Heart right ventricle (tissue), 16 donors: Measurements from ENCODE around the gene SCN2A. TPM values are rescaled to one million over a fixed set of nuclear protein-coding genes. Genes with fewer than 3 reads are reported as not detected.

Experiments used
- ATAC-seq, 8 donors: fragments of 200-7000 bp; cut with Tn5 transposase; one replicate each; pipeline ENCODE4 v1.9.1; 2020; ENCODE audit warnings: mild to moderate bottlenecking in 8 of 8, moderate library complexity in 8 of 8, moderate number of reproducible peaks in 1 of 8
- DNase-seq, 2 donors: peaks; one replicate each; pipeline ENCODE4 v3.0.0-alpha.2; 2020
- H3K27ac ChIP-seq, 10 donors: fragments of 200-600 bp; sonication (generic) in 2 of 10; one replicate each; pipeline versions ENCODE4 v1.5.0 to v1.8.0; 2020 to 2022; ENCODE audit warnings: mild to moderate bottlenecking in 3 of 10
- H3K27me3 ChIP-seq, 7 donors: fragments of 200-600 bp; one replicate each; pipeline ENCODE4 v1.8.0; 2021 to 2022; ENCODE audit warnings: mild to moderate bottlenecking in 2 of 7
- H3K36me3 ChIP-seq, 9 donors: fragments of 200-600 bp; sonication (generic) in 1 of 9; one replicate each; pipeline versions ENCODE4 v1.5.0 to v1.8.0; 2020 to 2022; ENCODE audit warnings: mild to moderate bottlenecking in 2 of 9
- H3K4me1 ChIP-seq, 9 donors: fragments of 200-600 bp; sonication (generic) in 1 of 9; one replicate each; pipeline versions ENCODE4 v1.5.0 to v1.8.0; 2020 to 2022; ENCODE audit warnings: mild to moderate bottlenecking in 4 of 9
- H3K4me3 ChIP-seq, 10 donors: fragments of 200-600 bp; sonication (generic) in 2 of 10; one replicate each; pipeline versions ENCODE4 v1.5.0 to v1.8.0; 2020 to 2022; ENCODE audit warnings: mild to moderate bottlenecking in 7 of 10, moderate library complexity in 2 of 10
- H3K9me3 ChIP-seq, 11 donors: fragments of 200-600 bp in 10 of 11; sonication (generic) in 2 of 11; one replicate each; pipeline versions ENCODE4 v1.5.0 to v1.8.0; 2013 to 2022; ENCODE audit warnings: mild to moderate bottlenecking in 2 of 11, control low read depth in 1 of 11, moderate library complexity in 1 of 11
- WGBS, 2 donors: extraction: QIAGEN DNeasy Blood & Tissue Kit; methylation state at CpG; one replicate each; pipeline ENCODE4 v1.1.7; 2013; ENCODE audit warnings: inconsistent platforms in 1 of 2; 5-methylcytosine and 5-hydroxymethylcytosine counted together
- intact Hi-C, 10 donors: fragments of 100-400 bp; cut with DNase I; formaldehyde crosslinking; loops; one replicate each; pipeline versions ENCODE4 v1.11.1 to v1.14.2; 2022
- polyA plus RNA-seq, 2 donors: library from polyadenylated mRNA; stranded (reverse); fragments of 200-250 nt; gene quantifications; one replicate each; pipeline ENCODE4 v1.2.3, GENCODE V29; 2013
- total RNA-seq, 10 donors: library from RNA; stranded (reverse); fragmentation: NEBNext Ultra II Directional in 3 of 10; extraction: Animal tissue kit (Norgen Biotek cat#: 25700) in 3 of 10; gene quantifications; one replicate each; pipeline versions ENCODE4 v1.2.1 to v1.2.4, GENCODE V29; 2021 to 2023
- TF ChIP-seq, protein P1 (sequence below), 9 donors: fragments of 200-600 bp; sonication (generic) in 2 of 9; IDR thresholded peaks; one replicate each; pipeline versions ENCODE4 v1.5.0 to v1.8.0; 2021 to 2022; ENCODE audit warnings: antibody characterized with exemption in 9 of 9, mild to moderate bottlenecking in 5 of 9, moderate library complexity in 1 of 9
- donor health status: Arrhythmogenic right ventricular cardiomyopathy.
- donor health status: ischemic (EF 13 %, LVEDD 7.1; RV severe dilation, severe dysfunction).
- donor health status: healthy with polysubstance abuse.
- donor health status: DM: no; HTN: yes; CAD: no.
- donor health status: DM: no; HTN: no; CAD: no.
- donor health status: ischemic (EF 25% LVEDD 6.9; RV normal size, moderate dysfunction).
- donor health status: ischemic (EF 25% LVEDD 5.7; RV mildly dilated, moderate dysfunction).
- donor health status: healthy.
- donor health status: DM: yes; HTN: yes; CAD: no.
- donor health status: Ischemic cardiomyopathy.
- donor health status: ischemic (EF 35%, LVEDD 5.7; RV mildly dilated, moderate dysfunction).
- donor health status: nonischemic (EF 11% LVEDD 7.7; RV severe dilation, severe dysfunction).
- donor health status: DM: yes; HTN: yes; CAD: no.
- donor health status: PGD.
- donor health status: ischemic (EF 29% LVEDD 5.4; RV normal size, mild dysfunction).
- donor health status: nonischemic (EF 23%, LVEDD 6.1; RV moderate dilation, normal function).

The SCN2A gene
- total and polyA plus RNA-seq, 12 donors, result 0.01 to 0.26 (median 0.07) TPM; not detected in 2

DNA sequence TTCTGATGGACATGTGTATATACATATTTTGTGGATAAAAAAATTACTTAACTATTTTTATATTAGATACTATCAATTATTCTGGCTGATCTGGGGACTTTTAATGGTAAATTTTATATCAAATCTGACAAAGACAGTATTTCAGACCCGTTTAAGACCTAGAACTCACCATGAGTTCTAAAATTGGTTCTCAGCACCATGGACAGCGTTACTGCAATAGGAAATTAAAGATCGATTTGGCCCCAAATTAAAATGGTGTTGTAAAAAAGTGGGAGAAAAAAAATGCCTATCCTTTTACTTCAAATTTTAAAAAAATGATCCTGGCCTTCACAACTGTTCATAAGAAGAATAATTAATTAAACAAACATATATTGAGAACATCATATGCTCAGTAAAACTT, 919 bp upstream of the SCN2A start:
- TF ChIP-seq, protein P1, sequence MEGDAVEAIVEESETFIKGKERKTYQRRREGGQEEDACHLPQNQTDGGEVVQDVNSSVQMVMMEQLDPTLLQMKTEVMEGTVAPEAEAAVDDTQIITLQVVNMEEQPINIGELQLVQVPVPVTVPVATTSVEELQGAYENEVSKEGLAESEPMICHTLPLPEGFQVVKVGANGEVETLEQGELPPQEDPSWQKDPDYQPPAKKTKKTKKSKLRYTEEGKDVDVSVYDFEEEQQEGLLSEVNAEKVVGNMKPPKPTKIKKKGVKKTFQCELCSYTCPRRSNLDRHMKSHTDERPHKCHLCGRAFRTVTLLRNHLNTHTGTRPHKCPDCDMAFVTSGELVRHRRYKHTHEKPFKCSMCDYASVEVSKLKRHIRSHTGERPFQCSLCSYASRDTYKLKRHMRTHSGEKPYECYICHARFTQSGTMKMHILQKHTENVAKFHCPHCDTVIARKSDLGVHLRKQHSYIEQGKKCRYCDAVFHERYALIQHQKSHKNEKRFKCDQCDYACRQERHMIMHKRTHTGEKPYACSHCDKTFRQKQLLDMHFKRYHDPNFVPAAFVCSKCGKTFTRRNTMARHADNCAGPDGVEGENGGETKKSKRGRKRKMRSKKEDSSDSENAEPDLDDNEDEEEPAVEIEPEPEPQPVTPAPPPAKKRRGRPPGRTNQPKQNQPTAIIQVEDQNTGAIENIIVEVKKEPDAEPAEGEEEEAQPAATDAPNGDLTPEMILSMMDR (IDR thresholded peaks at IDR 0.05), result no peak
- intact Hi-C loops, result loop anchor here in 3 of 10 donors (2.0 to 5.0 kb wide), 2 partner anchors 55 to 69 kb away; no protein-coding TSS in a partner anchor
- WGBS, 2 donors, result 7 to 8% methylated on average over 3 of the region's 3 CpGs
- no peak overlapping the region for H3K4me3 ChIP-seq
- no peak for ATAC-seq
- no peak for DNase-seq
- H3K4me1 ChIP-seq, result no peaks in the 10 kb centered on the region
- no peaks in the 10 kb centered on the region for H3K9me3 ChIP-seq
- no peak overlapping the region for H3K27ac ChIP-seq
- H3K27me3 ChIP-seq, result peaks cover 0 to 24% (median 0%) of the 10 kb centered on the region in 7 donors
- H3K36me3 ChIP-seq, result no peaks in the 10 kb centered on the region

DNA sequence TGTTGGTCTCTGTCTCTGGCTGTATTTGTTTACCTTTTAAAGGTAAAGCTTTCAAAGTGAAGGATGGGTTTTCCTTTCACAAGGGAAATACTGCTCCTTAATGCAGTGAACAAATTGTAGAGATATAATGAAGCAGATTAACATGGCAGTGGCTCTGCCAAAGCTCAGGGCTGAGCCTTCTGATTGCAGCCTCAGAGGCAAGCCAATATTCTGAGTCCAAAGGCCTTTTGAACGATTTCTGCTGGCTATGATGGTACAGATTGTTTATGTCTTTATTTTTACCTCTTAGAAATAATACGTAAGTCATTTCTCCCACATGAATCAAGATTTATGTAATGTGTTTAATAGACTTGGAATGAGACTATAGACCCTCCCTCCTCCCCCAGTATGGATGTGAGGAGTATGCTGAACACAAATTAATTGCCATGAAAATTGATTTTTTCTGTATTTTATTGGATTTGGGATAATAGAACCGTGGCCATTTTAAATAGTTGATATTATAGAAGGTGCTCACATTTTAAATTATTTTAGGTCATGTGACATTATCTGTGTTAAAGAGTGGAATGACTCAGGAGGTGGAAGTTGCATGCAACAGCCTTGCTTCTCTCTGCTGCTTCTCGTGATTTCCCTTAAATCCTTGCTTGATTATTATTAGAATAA, 772 bp downstream of the SCN2A start:
- TF ChIP-seq, protein P1 (IDR thresholded peaks at IDR 0.05), result no peak

DNA sequence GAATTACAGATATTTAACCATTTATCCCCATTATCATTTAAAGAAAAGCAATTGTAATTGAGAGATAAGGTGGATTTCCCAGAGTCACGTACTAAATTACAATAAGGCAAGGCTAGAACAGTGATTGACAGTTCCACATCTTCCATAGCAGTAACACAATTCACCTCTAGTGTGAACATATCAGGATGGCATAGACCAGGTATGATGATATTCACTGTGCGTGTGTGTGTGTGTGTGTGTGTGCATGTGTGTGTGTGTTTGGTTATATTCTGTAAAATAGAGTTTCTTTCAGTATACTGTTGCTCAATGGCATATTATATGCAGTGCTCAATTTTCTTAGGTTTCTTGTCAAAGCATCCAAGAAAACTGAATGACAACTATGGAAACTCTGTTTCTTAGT, 1.7 kb downstream of the SCN2A start:
- H3K4me3 ChIP-seq, result no peak overlapping the region
- no peak for ATAC-seq
- DNase-seq, result no peak
- H3K9me3 ChIP-seq, result no peaks in the 10 kb centered on the region
- TF ChIP-seq, protein P1 (IDR thresholded peaks at IDR 0.05), result no peak
- no peaks in the 10 kb centered on the region for H3K4me1 ChIP-seq
- intact Hi-C loops, result loop anchor here in 2 of 10 donors (2.0 to 10.0 kb wide), 2 partner anchors 52 to 54 kb away; no protein-coding TSS in a partner anchor
- WGBS, 2 donors, result 68 to 73% methylated on average over 2 of the region's 2 CpGs
- H3K36me3 ChIP-seq, result no peaks in the 10 kb centered on the region
- peaks cover 0 to 13% (median 0%) of the 10 kb centered on the region in 7 donors for H3K27me3 ChIP-seq
- H3K27ac ChIP-seq, result no peak overlapping the region

More for the DNA sequence above, 772 bp downstream of the SCN2A start:
- ATAC-seq (no peak), DNase-seq (no peak)
- intact Hi-C loops, result loop anchor here in 8 of 10 donors (1.0 to 10.0 kb wide), 4 partner anchors 53 to 67 kb away; no protein-coding TSS in a partner anchor
- Histone ChIP-seq H3K27ac (no peak overlapping the region), H3K27me3 (peaks cover 0 to 22% (median 0%) of the 10 kb centered on the region in 7 donors), H3K4me3 (no peak overlapping the region), H3K36me3 (no peaks in the 10 kb centered on the region), H3K4me1 (no peaks in the 10 kb centered on the region), H3K9me3 (no peaks in the 10 kb centered on the region)
- WGBS, 2 donors, result 65% methylated on average over 4 of the region's 4 CpGs

DNA sequence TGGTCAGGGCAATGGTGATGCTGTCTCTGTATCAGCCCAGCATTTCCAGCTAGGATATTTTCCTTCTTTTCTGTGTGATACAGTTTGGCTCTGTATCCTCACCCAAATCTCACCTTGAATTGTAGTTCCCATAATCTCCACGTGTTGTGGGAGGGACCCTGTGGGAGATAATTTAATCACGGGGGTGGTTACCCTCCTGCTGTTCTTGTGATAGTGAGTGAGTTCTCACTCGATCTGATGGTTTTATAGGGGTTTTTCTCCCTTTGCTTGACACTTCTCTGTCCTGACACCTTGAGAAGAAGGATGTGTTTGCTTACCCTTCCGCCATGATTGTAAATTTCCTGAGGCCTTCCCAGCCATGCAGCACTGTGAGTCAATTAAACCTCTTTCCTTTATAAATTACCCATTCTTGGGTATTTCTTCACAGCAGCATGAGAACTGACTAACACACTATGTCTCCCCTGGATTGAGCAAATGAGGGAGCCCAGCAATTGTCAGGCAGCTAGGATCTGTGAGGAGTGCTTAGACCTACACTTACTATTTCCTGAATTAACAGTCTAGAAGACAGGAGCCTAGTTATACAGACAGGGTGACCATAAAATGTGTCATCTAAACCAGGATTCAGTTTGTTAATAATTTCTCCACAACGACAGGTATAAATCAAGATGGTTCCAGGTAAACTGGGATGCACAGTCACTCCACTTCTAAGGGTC, 6.0 kb downstream of the SCN2A start:
- Histone ChIP-seq H3K27ac (no peak overlapping the region), H3K27me3 (no peaks in the 10 kb centered on the region), H3K4me3 (no peak overlapping the region), H3K4me1 (no peaks in the 10 kb centered on the region), H3K9me3 (no peaks in the 10 kb centered on the region), H3K36me3 (no peaks in the 10 kb centered on the region)
- ATAC-seq, result no peak
- DNase-seq, result no peak
- intact Hi-C loops, result loop anchor here in 1 of 10 donors (10.0 kb wide), 1 partner anchor 50 kb away; no protein-coding TSS in a partner anchor
- 28 to 33% methylated on average over 5 of the region's 5 CpGs for WGBS, 2 donors
- TF ChIP-seq, protein P1 (IDR thresholded peaks at IDR 0.05), result no peak
